Neuron (in vitro differentiated cells): Measurements from ENCODE around the gene GET4.

Experiments used
- H2AFZ ChIP-seq: one replicate; pipeline ENCODE4 v1.6.1; 2013; ENCODE audit warnings: low read depth, mild to moderate bottlenecking, inconsistent platforms, low read length, moderate library complexity
- H3K27me3 ChIP-seq: one replicate; pipeline ENCODE4 v1.6.1; 2013; ENCODE audit warnings: low read length; ENCODE audit not compliant: insufficient read depth
- H3K36me3 ChIP-seq: one replicate; pipeline ENCODE4 v1.6.1; 2013; ENCODE audit warnings: low read length; ENCODE audit not compliant: insufficient read depth
- H3K4me1 ChIP-seq: one replicate; pipeline ENCODE4 v1.6.1; 2013; ENCODE audit warnings: low read length; ENCODE audit not compliant: insufficient read depth
- H3K4me3 ChIP-seq: 2 replicates; pipeline ENCODE4 v1.5.1; 2013; ENCODE audit warnings: mild to moderate bottlenecking, low read length, moderate library complexity
- H3K9me3 ChIP-seq: one replicate; pipeline ENCODE4 v1.6.1; 2013; ENCODE audit warnings: low read length

Gene GET4

DNA sequence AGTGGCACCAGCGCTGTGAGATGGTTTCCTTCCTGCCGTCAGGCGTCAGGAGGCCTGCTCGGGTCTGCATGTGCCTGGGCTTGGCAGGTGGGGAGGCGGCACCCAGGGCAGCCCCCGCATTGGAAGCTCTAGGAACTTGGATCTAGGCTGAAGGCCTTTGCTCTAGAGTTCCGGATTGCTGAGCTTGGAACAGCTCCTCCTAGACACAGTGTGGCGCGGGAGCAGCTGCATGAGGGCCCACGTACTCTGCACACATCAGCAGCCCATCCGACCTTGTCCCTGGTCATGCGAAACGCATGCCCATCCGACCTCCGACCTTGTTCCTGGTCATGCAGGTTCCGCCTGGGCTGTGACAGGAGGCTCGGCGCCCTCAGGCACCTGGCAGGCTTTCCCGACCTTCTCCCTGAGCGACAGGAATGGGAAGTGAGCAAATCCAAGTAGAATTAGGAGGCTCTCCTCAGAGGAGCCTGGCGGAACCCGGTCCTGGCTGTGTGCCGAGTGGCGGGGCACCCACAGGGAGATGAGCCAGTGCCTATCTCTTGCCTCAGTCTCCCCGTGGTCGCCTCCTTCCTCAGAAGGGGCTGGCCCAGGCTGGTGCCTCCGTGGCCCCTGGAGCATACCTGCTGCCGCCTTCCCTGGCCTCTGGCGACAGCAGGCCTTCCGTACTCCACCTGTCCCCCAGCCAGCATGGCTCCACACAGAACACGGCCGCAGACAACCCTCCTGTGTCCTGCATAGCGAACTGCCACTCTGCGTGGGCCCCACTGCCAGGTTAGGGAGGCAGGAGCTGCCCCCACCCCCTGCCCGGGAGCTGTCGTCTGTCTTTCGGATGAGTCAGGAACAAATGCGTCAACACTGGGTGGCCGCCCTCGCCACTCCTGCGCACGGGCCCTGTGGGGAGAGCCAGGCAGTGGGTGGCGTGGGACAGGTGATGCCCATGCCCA lies 12.0 kb downstream of the GET4 start:
- Histone ChIP-seq H3K4me3 (no peak overlapping the region), H3K9me3 (no peaks in the 10 kb centered on the region), H3K27me3 (no peaks in the 10 kb centered on the region), H3K4me1 (no peaks in the 10 kb centered on the region), H3K36me3 (peaks cover 54% of the 10 kb centered on the region), H2AFZ (no peak overlapping the region)

DNA sequence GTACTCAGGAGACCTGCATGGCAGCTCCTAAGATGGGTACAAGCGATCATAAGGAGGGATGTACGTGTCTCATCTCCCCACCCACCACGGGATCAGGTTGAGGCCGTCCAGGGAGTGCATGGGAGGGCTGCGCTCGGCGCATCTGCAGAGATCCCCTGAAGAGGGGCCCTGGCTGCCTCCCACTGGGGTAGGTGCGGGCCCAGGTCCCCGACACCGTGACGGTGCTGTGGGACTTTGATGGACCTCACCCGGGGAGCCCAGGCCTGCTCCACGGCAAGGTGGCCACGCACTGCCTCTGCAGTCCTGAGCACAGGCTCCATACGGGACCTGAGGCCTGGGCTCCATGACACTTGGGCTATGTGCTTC lies 12.7 kb downstream of the GET4 start:
- no peaks in the 10 kb centered on the region for H3K27me3 ChIP-seq
- H3K36me3 ChIP-seq = peaks cover 61% of the 10 kb centered on the region
- H3K4me3 ChIP-seq = no peak overlapping the region
- H2AFZ ChIP-seq = no peak overlapping the region
- H3K9me3 ChIP-seq = no peaks in the 10 kb centered on the region
- no peaks in the 10 kb centered on the region for H3K4me1 ChIP-seq

DNA sequence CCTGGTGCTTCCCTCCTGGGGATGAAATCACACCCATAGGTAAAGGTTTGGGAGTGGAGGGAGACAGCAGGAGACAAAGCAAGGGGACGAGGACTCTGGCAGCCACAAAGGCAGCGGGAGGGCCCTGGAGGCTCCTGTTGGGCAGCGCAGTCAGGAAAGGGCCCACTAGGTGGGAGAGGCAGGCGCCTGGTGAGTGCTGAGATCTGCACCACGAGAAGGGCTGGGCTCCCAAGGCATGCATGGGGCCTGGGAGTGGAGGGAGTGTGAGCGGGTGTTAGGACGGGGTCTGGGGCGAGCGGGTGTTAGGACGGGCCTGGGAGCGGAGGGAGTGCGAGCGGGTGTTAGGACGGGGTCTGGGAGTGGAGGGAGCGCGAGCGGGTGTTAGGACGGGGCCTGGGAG lies 13.0 kb downstream of the GET4 start:
- Histone ChIP-seq H3K36me3 (peaks cover 65% of the 10 kb centered on the region), H2AFZ (no peak overlapping the region), H3K4me1 (no peaks in the 10 kb centered on the region), H3K27me3 (no peaks in the 10 kb centered on the region), H3K9me3 (no peaks in the 10 kb centered on the region), H3K4me3 (no peak overlapping the region)

DNA sequence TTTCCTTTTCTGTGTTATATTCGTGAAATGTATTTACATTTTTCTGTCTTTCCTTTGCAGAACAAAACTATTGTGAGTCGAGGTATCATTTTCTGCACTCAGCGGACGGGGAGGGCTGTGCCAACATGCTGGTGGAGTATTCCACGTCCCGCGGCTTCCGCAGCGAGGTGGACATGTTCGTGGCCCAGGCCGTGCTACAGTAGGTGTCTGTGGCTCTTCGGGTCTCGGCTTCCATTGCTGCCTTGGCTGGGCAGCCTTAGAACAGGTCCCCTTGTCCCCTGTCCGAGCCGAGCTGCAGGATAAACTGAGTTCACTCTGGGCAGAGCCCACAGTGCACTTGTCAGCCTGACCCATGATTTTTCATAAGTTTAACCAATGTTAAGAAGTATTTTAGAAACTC lies 14.5 kb downstream of the GET4 start:
- Histone ChIP-seq H3K36me3 (peaks cover 76% of the 10 kb centered on the region), H3K4me1 (no peaks in the 10 kb centered on the region), H2AFZ (no peak overlapping the region), H3K27me3 (no peaks in the 10 kb centered on the region), H3K9me3 (no peaks in the 10 kb centered on the region), H3K4me3 (no peak overlapping the region)

- Histone ChIP-seq H3K36me3 (peaks cover 78% of the 10 kb centered on the region), H3K4me3 (no peak overlapping the region), H3K27me3 (no peaks in the 10 kb centered on the region), H2AFZ (no peak overlapping the region), H3K9me3 (no peaks in the 10 kb centered on the region), H3K4me1 (no peaks in the 10 kb centered on the region)
Measured at GRCh38 chr7:891291-891690, 14.9 kb downstream of the GET4 start.

DNA sequence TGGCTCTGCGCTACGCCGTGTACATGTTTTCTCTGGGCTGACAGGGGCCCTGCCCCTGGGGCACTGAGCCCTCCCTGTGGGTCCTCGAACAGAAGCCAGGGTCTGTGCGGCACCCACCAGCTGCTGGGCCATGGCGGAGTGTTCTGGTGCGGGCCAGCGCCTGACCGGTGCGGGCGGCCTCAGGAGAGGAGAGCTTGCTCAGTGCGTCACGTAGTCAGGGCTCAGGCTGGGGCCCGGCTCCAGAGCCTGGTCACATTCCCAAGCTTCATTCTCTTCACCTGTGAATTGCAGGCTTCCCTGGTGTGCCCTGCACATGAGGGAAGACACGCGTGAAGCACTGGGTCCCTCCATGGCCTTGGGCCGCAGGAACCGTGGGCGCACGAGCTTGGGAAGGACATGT lies 15.5 kb downstream of the GET4 start:
- Histone ChIP-seq H3K36me3 (peaks cover 78% of the 10 kb centered on the region), H3K4me3 (no peak overlapping the region), H3K9me3 (no peaks in the 10 kb centered on the region), H2AFZ (no peak overlapping the region), H3K4me1 (no peaks in the 10 kb centered on the region), H3K27me3 (no peaks in the 10 kb centered on the region)

- H2AFZ ChIP-seq = no peak overlapping the region
- no peaks in the 10 kb centered on the region for H3K9me3 ChIP-seq
- no peak overlapping the region for H3K4me3 ChIP-seq
- H3K4me1 ChIP-seq = no peaks in the 10 kb centered on the region
- peaks cover 74% of the 10 kb centered on the region for H3K36me3 ChIP-seq
- H3K27me3 ChIP-seq = no peaks in the 10 kb centered on the region
Measured at GRCh38 chr7:892648-893593, 16.6 kb downstream of the GET4 start.

DNA sequence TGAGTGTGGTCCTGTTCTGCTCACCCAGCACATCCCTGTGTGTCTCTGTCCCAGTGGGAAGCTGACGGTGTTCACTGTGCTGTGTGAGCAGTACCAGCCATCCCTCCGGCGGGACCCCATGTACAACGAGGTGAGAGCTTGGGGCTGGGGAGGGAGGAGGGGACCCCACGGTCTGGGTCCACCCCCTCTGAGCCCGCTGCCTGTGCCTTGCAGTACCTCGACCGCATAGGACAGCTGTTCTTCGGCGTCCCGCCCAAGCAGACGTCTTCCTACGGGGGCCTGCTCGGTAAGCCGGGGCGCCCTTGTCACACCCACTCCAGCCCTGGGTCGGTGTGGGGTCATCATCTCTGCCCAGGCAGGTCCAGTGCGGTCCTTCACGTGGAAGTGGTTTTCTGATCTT lies 17.3 kb downstream of the GET4 start:
- Histone ChIP-seq H3K4me1 (no peaks in the 10 kb centered on the region), H3K27me3 (no peaks in the 10 kb centered on the region), H3K4me3 (no peak overlapping the region), H3K36me3 (peaks cover 69% of the 10 kb centered on the region), H3K9me3 (no peaks in the 10 kb centered on the region), H2AFZ (no peak overlapping the region)

DNA sequence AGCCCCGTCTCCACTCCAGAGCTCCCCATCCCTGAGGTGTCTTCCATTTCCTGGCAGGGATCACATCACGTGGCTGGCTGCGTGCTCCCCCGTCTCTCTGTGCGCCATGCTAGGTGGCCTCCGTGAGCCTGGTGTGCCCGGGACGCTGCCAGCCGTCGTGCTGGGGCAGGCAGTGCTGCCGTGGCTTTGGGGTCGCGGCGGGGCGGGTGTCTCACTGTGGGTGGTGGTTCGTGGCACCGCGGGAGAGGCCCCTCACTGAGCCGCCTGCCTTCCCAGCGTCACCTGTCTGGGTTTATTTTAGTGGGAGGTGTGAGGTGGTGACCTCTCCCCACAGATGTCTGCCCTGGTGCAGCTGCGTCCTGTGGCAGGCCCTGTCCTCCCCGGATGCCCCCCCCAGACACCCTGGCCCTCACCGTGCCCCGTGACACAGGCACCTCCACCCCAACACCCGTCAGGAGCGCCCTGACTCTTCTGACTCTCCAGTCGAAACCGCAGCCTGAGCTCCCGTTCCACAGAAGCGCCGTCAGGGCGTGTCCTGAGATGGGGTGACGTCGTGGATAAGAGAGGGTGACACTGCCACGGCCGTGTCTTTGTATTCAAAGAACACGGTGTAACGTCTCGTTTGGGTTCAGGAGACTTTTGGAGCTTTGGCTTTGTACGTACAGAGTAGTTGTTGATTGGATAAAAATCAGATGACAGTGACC lies 18.0 kb downstream of the GET4 start:
- Histone ChIP-seq H3K36me3 (peaks cover 64% of the 10 kb centered on the region), H3K9me3 (no peaks in the 10 kb centered on the region), H3K4me1 (no peaks in the 10 kb centered on the region), H3K4me3 (no peak overlapping the region), H2AFZ (no peak overlapping the region), H3K27me3 (no peaks in the 10 kb centered on the region)

DNA sequence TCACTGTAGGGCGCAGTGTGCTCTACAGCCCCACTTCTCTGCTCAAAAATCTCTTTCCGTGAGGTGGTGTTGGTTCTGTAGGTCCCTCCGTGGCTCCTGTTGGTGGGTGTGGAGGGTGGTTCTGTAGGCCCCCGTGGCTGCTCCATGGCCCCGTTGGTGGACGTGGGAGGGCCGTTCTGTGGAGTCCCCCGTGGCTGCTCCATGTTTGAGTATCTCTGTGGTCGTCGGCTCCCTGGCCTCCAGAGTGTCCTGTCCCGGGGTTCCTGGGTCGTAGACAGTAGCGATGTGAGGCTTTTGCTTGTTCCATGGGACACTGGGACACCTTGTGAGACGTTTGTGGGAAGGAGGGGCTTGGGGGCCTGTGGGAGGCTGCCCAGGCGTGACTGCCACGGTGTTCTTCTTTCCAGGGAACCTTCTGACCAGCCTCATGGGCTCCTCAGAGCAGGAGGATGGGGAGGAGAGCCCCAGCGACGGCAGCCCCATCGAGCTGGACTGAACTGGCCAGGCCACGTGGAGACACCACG lies 18.6 kb downstream of the GET4 start:
- Histone ChIP-seq H3K36me3 (peaks cover 64% of the 10 kb centered on the region), H2AFZ (no peak overlapping the region), H3K9me3 (no peaks in the 10 kb centered on the region), H3K27me3 (no peaks in the 10 kb centered on the region), H3K4me3 (no peak overlapping the region), H3K4me1 (no peaks in the 10 kb centered on the region)

GRCh38 chr7:895451-896052 lies 19.2 kb downstream of the GET4 start:
- H3K36me3 ChIP-seq = peaks cover 61% of the 10 kb centered on the region

GRCh38 chr7:896346-897075 lies 20.2 kb downstream of the GET4 start:
- Histone ChIP-seq H3K4me3 (no peak overlapping the region), H3K27me3 (no peaks in the 10 kb centered on the region), H3K36me3 (peaks cover 53% of the 10 kb centered on the region), H2AFZ (no peak overlapping the region), H3K4me1 (no peaks in the 10 kb centered on the region), H3K9me3 (no peaks in the 10 kb centered on the region)

More at GRCh38 chr7:895451-896052, 19.2 kb downstream of the GET4 start:
- H2AFZ ChIP-seq = no peak overlapping the region
- no peaks in the 10 kb centered on the region for H3K4me1 ChIP-seq
- H3K27me3 ChIP-seq = no peaks in the 10 kb centered on the region
- H3K4me3 ChIP-seq = no peak overlapping the region
- no peaks in the 10 kb centered on the region for H3K9me3 ChIP-seq
